Lower leg skin (tissue), 4 donors: ENCODE measurements around the gene COL4A2. TPM values are rescaled to one million over a fixed set of nuclear protein-coding genes. Genes with fewer than 3 reads are reported as not detected.
A peak's percentile ranks its signal among the peaks of the same experiment; 100 is the strongest.

Experiments used
- DNase-seq, 2 donors: peaks; one replicate each; pipeline ENCODE4 v3.0.0-alpha.2; 2019; ENCODE audit warnings: low spot score in 2 of 2
- H3K4me3 ChIP-seq: fragments of 200-600 bp; sonication (generic); 2 replicates; pipeline ENCODE4 v1.5.1; 2017; ENCODE audit warnings: mild to moderate bottlenecking, low read depth; ENCODE audit not compliant: poor library complexity, severe bottlenecking
- CTCF ChIP-seq, 3 donors: fragments of 450-650 bp; IDR thresholded peaks; one replicate each; pipeline ENCODE4 v1.5.1; 2016; ENCODE audit warnings: antibody characterized with exemption in 3 of 3, mild to moderate bottlenecking in 3 of 3, moderate library complexity in 2 of 3
- POLR2A ChIP-seq, 2 donors: fragments of 450-650 bp; IDR thresholded peaks; one replicate each; pipeline ENCODE4 v1.6.1; 2016 to 2017; ENCODE audit warnings: antibody characterized with exemption in 2 of 2, mild to moderate bottlenecking in 1 of 2, moderate library complexity in 1 of 2
- whole genome bisulfite sequencing, 2 donors: methylation state at CpG; one replicate each; pipeline ENCODE4 v1.1.5; 2018; 5-methylcytosine and 5-hydroxymethylcytosine counted together
- intact Hi-C: fragments of 100-400 bp; cut with DNase I; formaldehyde crosslinking; loops from one replicate; pipeline ENCODE4 v1.15.0; 2023; ENCODE audit warnings: low total_unique reads
- total RNA-seq, 4 donors: library from RNA; depleted of rRNA; stranded (reverse); fragments of >200 nt; gene quantifications; one replicate each; pipeline ENCODE4 v1.1.0, GENCODE V29; 2016

The COL4A2 gene
- total RNA-seq, 4 donors from 2014 or later = 40.8 to 119 (median 58.9) TPM

- no peak for DNase-seq
- no peak overlapping the region for H3K4me3 ChIP-seq
- intact Hi-C loops = no loop called here
- TF ChIP-seq CTCF (IDR thresholded peaks at IDR 0.05) = no peak
- TF ChIP-seq POLR2A (IDR thresholded peaks at IDR 0.05) = no peak
- 91 to 96% methylated on average over 6 to 7 of the region's 7 CpGs for WGBS, 2 donors
Observed at GRCh38 chr13:110519506-110519905, 212.4 kb downstream of the COL4A2 start.

- WGBS, 2 donors = 43 to 45% methylated on average over 14 to 16 of the region's 16 CpGs
- TF ChIP-seq POLR2A (IDR thresholded peaks at IDR 0.05) (no peak), CTCF (IDR thresholded peaks at IDR 0.05) (no peak)
- H3K4me3 ChIP-seq = no peak overlapping the region
- DNase-seq = peak; percentile 86 to 96
- intact Hi-C loops = no loop called here
Observed at GRCh38 chr13:110520431-110521295, 213.6 kb downstream of the COL4A2 start.

GRCh38 chr13:110521296-110521680 is 214.2 kb downstream of the COL4A2 start:
- TF ChIP-seq CTCF (IDR thresholded peaks at IDR 0.05) (no peak), POLR2A (IDR thresholded peaks at IDR 0.05) (no peak)
- WGBS, 2 donors = 60 to 65% methylated on average over 10 of the region's 10 CpGs
- intact Hi-C loops = no loop called here

GRCh38 chr13:110521946-110522345 is 214.9 kb downstream of the COL4A2 start:
- intact Hi-C loops = no loop called here
- no peak overlapping the region for H3K4me3 ChIP-seq
- WGBS, 2 donors = 83 to 96% methylated on average over 7 of the region's 7 CpGs
- DNase-seq = no peak
- TF ChIP-seq POLR2A (IDR thresholded peaks at IDR 0.05) = no peak
- TF ChIP-seq CTCF (IDR thresholded peaks at IDR 0.05) = no peak

More at GRCh38 chr13:110521296-110521680, 214.2 kb downstream of the COL4A2 start:
- no peak for DNase-seq
- no peak overlapping the region for H3K4me3 ChIP-seq

GRCh38 chr13:110522721-110523120 is 215.6 kb downstream of the COL4A2 start:
- no peak overlapping the region for H3K4me3 ChIP-seq
- WGBS, 2 donors = 88 to 91% methylated on average over 5 of the region's 5 CpGs
- intact Hi-C loops = no loop called here
- no peak for DNase-seq
- TF ChIP-seq POLR2A (IDR thresholded peaks at IDR 0.05) = no peak
- no peak for TF ChIP-seq CTCF (IDR thresholded peaks at IDR 0.05)
